Measurements from ENCODE around the gene NUDT3.

Gene NUDT3

GRCh38 chr6:34385793-34386195 lies 6.7 kb downstream of the NUDT3 start:
- H3K27ac ChIP-seq: no peak overlapping the region
- peaks cover 14 to 30% of the 10 kb centered on the region in 2 experiments for H3K4me1 ChIP-seq (ENCODE audit: control insufficient read depth in 1 of 2, insufficient read depth in 1 of 2, low read depth in 1 of 2, low read length in 1 of 2)
- no peak for TF ChIP-seq CTCF (IDR thresholded peaks at IDR 0.05)
- no peaks in the 10 kb centered on the region for H3K27me3 ChIP-seq
- no peaks in the 10 kb centered on the region for H3K9me3 ChIP-seq
- H3K4me3 ChIP-seq (ENCODE audit: low read depth in 1 of 2, low read length in 1 of 2): no peak overlapping the region
- no peaks in the 10 kb centered on the region for H3K36me3 ChIP-seq

GRCh38 chr6:34384321-34385153 lies 7.9 kb downstream of the NUDT3 start:
- Histone ChIP-seq H3K4me3 (ENCODE audit: low read depth in 1 of 2, low read length in 1 of 2) (no peak overlapping the region), H3K36me3 (no peaks in the 10 kb centered on the region), H3K9me3 (no peaks in the 10 kb centered on the region), H3K27me3 (no peaks in the 10 kb centered on the region), H3K4me1 (ENCODE audit: control insufficient read depth in 1 of 2, insufficient read depth in 1 of 2, low read depth in 1 of 2, low read length in 1 of 2) (peaks cover 6 to 22% of the 10 kb centered on the region in 2 experiments), H3K27ac (peak overlapping the region; percentile 65)
- no peak for TF ChIP-seq CTCF (IDR thresholded peaks at IDR 0.05)

- Histone ChIP-seq H3K27me3 (no peaks in the 10 kb centered on the region), H3K9me3 (no peaks in the 10 kb centered on the region), H3K36me3 (no peaks in the 10 kb centered on the region), H3K4me1 (ENCODE audit: control insufficient read depth in 1 of 2, insufficient read depth in 1 of 2, low read depth in 1 of 2, low read length in 1 of 2) (peaks cover 6 to 19% of the 10 kb centered on the region in 2 experiments), H3K4me3 (ENCODE audit: low read depth in 1 of 2, low read length in 1 of 2) (no peak overlapping the region), H3K27ac (peak overlapping the region; percentile 65)
- no peak for TF ChIP-seq CTCF (IDR thresholded peaks at IDR 0.05)
Measured at GRCh38 chr6:34383656-34384320, 8.7 kb downstream of the NUDT3 start.

- Histone ChIP-seq H3K36me3 (no peaks in the 10 kb centered on the region), H3K4me1 (ENCODE audit: control insufficient read depth in 1 of 2, insufficient read depth in 1 of 2, low read depth in 1 of 2, low read length in 1 of 2) (peaks cover 6 to 18% of the 10 kb centered on the region in 2 experiments), H3K4me3 (ENCODE audit: low read depth in 1 of 2, low read length in 1 of 2) (no peak overlapping the region), H3K27me3 (no peaks in the 10 kb centered on the region), H3K27ac (peak overlapping the region; percentile 65), H3K9me3 (no peaks in the 10 kb centered on the region)
- TF ChIP-seq CTCF (IDR thresholded peaks at IDR 0.05): no peak
Measured at GRCh38 chr6:34383161-34383631, 9.3 kb downstream of the NUDT3 start.

GRCh38 chr6:34381081-34381480 lies 11.4 kb downstream of the NUDT3 start:
- Histone ChIP-seq H3K27me3 (no peaks in the 10 kb centered on the region), H3K27ac (peak overlapping the region; percentile 15), H3K4me3 (ENCODE audit: low read depth in 1 of 2, low read length in 1 of 2) (no peak overlapping the region), H3K36me3 (no peaks in the 10 kb centered on the region), H3K9me3 (no peaks in the 10 kb centered on the region), H3K4me1 (ENCODE audit: control insufficient read depth in 1 of 2, insufficient read depth in 1 of 2, low read depth in 1 of 2, low read length in 1 of 2) (peaks cover 6 to 9% of the 10 kb centered on the region in 2 experiments)
- no peak for TF ChIP-seq CTCF (IDR thresholded peaks at IDR 0.05)
